PC-9 (cell line): ENCODE measurements around the gene ACBD3. TPM values are rescaled to one million over a fixed set of nuclear protein-coding genes. Genes with fewer than 3 reads are reported as not detected.

Experiments
- BruUV-seq: library from RNA; stranded (reverse); fragments of 400-500 nt; replicated peaks from 2 replicates; lab custom pipeline; 2021; lab: Mats Ljungman, UMichigan
- CTCF ChIA-PET: fragments of 300-600 bp; sonication (Branson Sonifier 250); formaldehyde crosslinking; loops from one replicate; lab custom pipeline; 2022; ENCODE audit warnings: antibody characterized with exemption; lab: Charles Lee
- POLR2A ChIA-PET: fragments of 300-600 bp; sonication (Branson Sonifier 250); formaldehyde crosslinking; loops from one replicate; lab custom pipeline; 2022; ENCODE audit warnings: antibody characterized with exemption; ENCODE audit not compliant: unreplicated experiment; lab: Charles Lee
- DNase-seq, 2 experiments: peaks; one replicate each; pipeline versions ENCODE4 v3.0.0 to v3.0.0-alpha.2; 2015 to 2022; ENCODE audit warnings: mixed read lengths in 1 of 2
- H2AFZ ChIP-seq: fragments of 200-600 bp; sonication (generic); 2 replicates; pipeline ENCODE4 v1.8.1; 2017; ENCODE audit warnings: antibody characterized with exemption
- H3F3A ChIP-seq: fragments of 200-600 bp; sonication (generic); 2 replicates; pipeline ENCODE4 v1.8.1; 2017; ENCODE audit warnings: antibody characterized with exemption, mild to moderate bottlenecking, low read depth; ENCODE audit not compliant: insufficient read depth
- H3K27ac ChIP-seq: fragments of 200-600 bp; sonication (generic); 2 replicates; pipeline ENCODE4 v1.6.1; 2016; ENCODE audit warnings: mixed run types
- H3K27me3 ChIP-seq: fragments of 200-600 bp; sonication (generic); 2 replicates; pipeline ENCODE4 v1.6.1; 2016; ENCODE audit warnings: low read depth, mixed run types; ENCODE audit not compliant: insufficient read depth
- H3K36me3 ChIP-seq: fragments of 200-600 bp; sonication (generic); 2 replicates; pipeline ENCODE4 v1.6.1; 2016; ENCODE audit warnings: low read depth, mixed run types
- H3K4me1 ChIP-seq: fragments of 200-600 bp; sonication (generic); replicated peaks from 2 replicates; pipeline ENCODE4 v1.6.1; 2016; ENCODE audit warnings: mixed run types; ENCODE audit not compliant: insufficient read depth
- H3K4me2 ChIP-seq: fragments of 200-600 bp; sonication (generic); 2 replicates; pipeline ENCODE4 v1.6.1; 2017; ENCODE audit warnings: mixed run types
- H3K4me3 ChIP-seq: fragments of 200-600 bp; sonication (generic); 2 replicates; pipeline ENCODE4 v1.6.1; 2016; ENCODE audit warnings: mixed run types
- H3K79me2 ChIP-seq: fragments of 200-600 bp; sonication (generic); 2 replicates; pipeline ENCODE4 v1.6.1; 2017; ENCODE audit warnings: low read depth, mixed run types
- H3K9me2 ChIP-seq: fragments of 200-600 bp; sonication (generic); 2 replicates; pipeline ENCODE4 v1.8.1; 2017; ENCODE audit warnings: mild to moderate bottlenecking; ENCODE audit not compliant: insufficient read depth
- H3K9me3 ChIP-seq: fragments of 200-600 bp; sonication (generic); 2 replicates; pipeline ENCODE4 v1.8.1; 2016; ENCODE audit warnings: low read depth; ENCODE audit not compliant: insufficient read depth
- H4K20me1 ChIP-seq: fragments of 200-600 bp; sonication (generic); 2 replicates; pipeline ENCODE4 v1.8.1; 2017; ENCODE audit not compliant: insufficient read depth
- EZH2 ChIP-seq: fragments of 200-600 bp; sonication (generic); IDR thresholded peaks from 2 replicates; pipeline ENCODE4 v1.8.0; 2017; ENCODE audit warnings: antibody characterized with exemption, low read depth
- intact Hi-C: fragments of 100-400 bp; cut with micrococcal nuclease; formaldehyde crosslinking; loops from one replicate; pipeline ENCODE4 v1.10.0; 2022; ENCODE audit not compliant: unreplicated experiment
- total RNA-seq: library from RNA; stranded (reverse); gene quantifications from 2 replicates; pipeline ENCODE4 v1.2.3, GENCODE V29; 2021
- TF ChIP-seq, protein P1 (sequence below): fragments of 200-600 bp; sonication (generic); conservative IDR thresholded peaks from 2 replicates; pipeline ENCODE4 v1.6.1; 2017; ENCODE audit warnings: mixed run types, antibody characterized with exemption, mild to moderate bottlenecking, moderate library complexity

Gene ACBD3
- total RNA-seq, 1 experiment from 2014 or later, result 46.4 TPM

- no TSS peak for BruUV-seq
- peaks cover 51% of the 10 kb centered on the region for H3K36me3 ChIP-seq
- peaks cover 8% of the 10 kb centered on the region; the same call in 1 of the 2 replicates for H3F3A ChIP-seq
- H3K27me3 ChIP-seq, result no peaks in the 10 kb centered on the region
- 0 out of 2 replicates have a peak, but pooled peaks cover 5% of the 10 kb centered on the region for H4K20me1 ChIP-seq
- intact Hi-C loops, result no loop called here
- no peaks in the 10 kb centered on the region for H3K9me2 ChIP-seq
- no peak for DNase-seq
- ChIA-PET POLR2A (no interaction called here), CTCF (no interaction called here)
- no peak overlapping the region for H3K4me3 ChIP-seq
- no peaks in the 10 kb centered on the region for H3K79me2 ChIP-seq
- H3K4me1 ChIP-seq, result no peaks in the 10 kb centered on the region
- H2AFZ ChIP-seq, result no peak overlapping the region
- no peak overlapping the region for H3K27ac ChIP-seq
- H3K9me3 ChIP-seq, result no peaks in the 10 kb centered on the region
- H3K4me2 ChIP-seq, result no peak overlapping the region
- TF ChIP-seq EZH2, result no peak
- TF ChIP-seq, protein P1, sequence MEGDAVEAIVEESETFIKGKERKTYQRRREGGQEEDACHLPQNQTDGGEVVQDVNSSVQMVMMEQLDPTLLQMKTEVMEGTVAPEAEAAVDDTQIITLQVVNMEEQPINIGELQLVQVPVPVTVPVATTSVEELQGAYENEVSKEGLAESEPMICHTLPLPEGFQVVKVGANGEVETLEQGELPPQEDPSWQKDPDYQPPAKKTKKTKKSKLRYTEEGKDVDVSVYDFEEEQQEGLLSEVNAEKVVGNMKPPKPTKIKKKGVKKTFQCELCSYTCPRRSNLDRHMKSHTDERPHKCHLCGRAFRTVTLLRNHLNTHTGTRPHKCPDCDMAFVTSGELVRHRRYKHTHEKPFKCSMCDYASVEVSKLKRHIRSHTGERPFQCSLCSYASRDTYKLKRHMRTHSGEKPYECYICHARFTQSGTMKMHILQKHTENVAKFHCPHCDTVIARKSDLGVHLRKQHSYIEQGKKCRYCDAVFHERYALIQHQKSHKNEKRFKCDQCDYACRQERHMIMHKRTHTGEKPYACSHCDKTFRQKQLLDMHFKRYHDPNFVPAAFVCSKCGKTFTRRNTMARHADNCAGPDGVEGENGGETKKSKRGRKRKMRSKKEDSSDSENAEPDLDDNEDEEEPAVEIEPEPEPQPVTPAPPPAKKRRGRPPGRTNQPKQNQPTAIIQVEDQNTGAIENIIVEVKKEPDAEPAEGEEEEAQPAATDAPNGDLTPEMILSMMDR, result no peak
Observed at GRCh38 chr1:226154593-226154992, 31.9 kb downstream of the ACBD3 start.

- H4K20me1 ChIP-seq, result no peaks in the 10 kb centered on the region
- H3K79me2 ChIP-seq, result no peaks in the 10 kb centered on the region
- no peaks in the 10 kb centered on the region for H3K9me3 ChIP-seq
- H3F3A ChIP-seq, result peaks cover 17% of the 10 kb centered on the region; the same call in 1 of the 2 replicates
- H3K27ac ChIP-seq, result no peak overlapping the region
- no peak overlapping the region for H3K4me2 ChIP-seq
- ChIA-PET POLR2A (interaction anchor here (0.6 kb wide), 1 partner anchor 22 kb away, joined by 6 read pairs; no protein-coding TSS in a partner anchor), CTCF (interaction anchor here (0.7 to 1.5 kb wide), 2 partner anchors 24 to 244 kb away, joined by 7 to 8 read pairs; no protein-coding TSS in a partner anchor)
- H3K4me3 ChIP-seq, result no peak overlapping the region
- TF ChIP-seq EZH2, result no peak
- TF ChIP-seq, protein P1, result 0 out of 2 replicates have a peak, but pooled peaks have one; percentile 16
- H3K9me2 ChIP-seq, result no peaks in the 10 kb centered on the region
- intact Hi-C loops, result no loop called here
- no TSS peak for BruUV-seq
- no peaks in the 10 kb centered on the region for H3K4me1 ChIP-seq
- H2AFZ ChIP-seq, result no peak overlapping the region
- H3K27me3 ChIP-seq, result no peaks in the 10 kb centered on the region
- peaks cover 14% of the 10 kb centered on the region for H3K36me3 ChIP-seq
- DNase-seq, result peak in 1 of 2 experiments; percentile 39
Observed at GRCh38 chr1:226149806-226150205, 36.7 kb downstream of the ACBD3 start.

DNA sequence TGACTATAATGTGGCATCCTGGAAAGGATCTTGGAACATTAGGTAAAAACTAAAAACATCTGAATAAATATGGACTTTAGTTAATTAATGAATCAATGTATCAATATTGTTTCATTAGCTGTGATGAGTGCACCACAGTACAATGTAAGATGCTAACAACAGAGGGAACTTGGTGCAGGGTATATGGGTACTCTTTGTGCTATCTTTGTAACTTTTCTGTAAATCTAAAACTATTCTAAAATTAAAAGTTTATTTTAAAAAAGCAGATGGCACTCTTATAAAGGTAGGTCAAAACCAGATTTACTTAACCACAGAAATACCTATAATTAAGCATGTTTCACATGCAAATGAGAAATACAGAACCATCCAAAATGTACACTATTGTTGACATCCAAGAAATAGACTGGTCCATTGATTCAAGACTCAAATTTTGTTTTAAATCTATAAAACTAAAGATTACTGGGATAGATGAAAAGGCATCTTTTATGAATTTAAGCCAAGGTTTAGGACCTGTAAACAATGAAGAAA lies 38.4 kb downstream of the ACBD3 start:
- Histone ChIP-seq H3K4me1 (no peaks in the 10 kb centered on the region), H3F3A (peaks cover 12% of the 10 kb centered on the region; the same call in 1 of the 2 replicates), H3K79me2 (no peaks in the 10 kb centered on the region), H3K27ac (no peak overlapping the region), H3K27me3 (no peaks in the 10 kb centered on the region), H3K36me3 (peaks cover 4% of the 10 kb centered on the region), H3K4me2 (no peak overlapping the region), H3K4me3 (no peak overlapping the region), H4K20me1 (no peaks in the 10 kb centered on the region), H3K9me2 (no peaks in the 10 kb centered on the region), H3K9me3 (no peaks in the 10 kb centered on the region), H2AFZ (no peak overlapping the region)
- no peak for TF ChIP-seq EZH2
- intact Hi-C loops, result no loop called here
- BruUV-seq, result no TSS peak
- no peak for DNase-seq
- CTCF ChIA-PET, result no interaction called here
- POLR2A ChIA-PET, result no interaction called here
